ENCODE data around the gene SDF4. TPM values are rescaled to one million over a fixed set of nuclear protein-coding genes. Genes with fewer than 3 reads are reported as not detected.

Gene SDF4
- total and polyA plus RNA-seq, 2 experiments from 2014 or later = 45.0 to 62.6 TPM

- no peak overlapping the region for H3K4me2 ChIP-seq
- Mint-ChIP-seq H3K36me3 (ENCODE audit: low read depth) (peaks cover 53% of the 10 kb centered on the region), H3K27me3 (ENCODE audit: insufficient read depth, low read depth, poor library complexity) (peaks cover 8% of the 10 kb centered on the region), H3K27ac (no peak overlapping the region), H3K9me3 (no peaks in the 10 kb centered on the region), H3K4me3 (no peak overlapping the region), H3K4me1 (peaks cover 24% of the 10 kb centered on the region)
- DNase-seq (ENCODE audit: low spot score) = no peak
- no peaks in the 10 kb centered on the region for H3K27me3 ChIP-seq (ENCODE audit: insufficient read depth)
- peaks cover 2% of the 10 kb centered on the region for H4K20me1 ChIP-seq (replicated peaks; ENCODE audit: insufficient read depth)
- no peak overlapping the region for H2AFZ ChIP-seq
- TF ChIP-seq EZH2 (IDR thresholded peaks at IDR 0.05; ENCODE audit: low read depth, unreplicated experiment) (no peak), ZNF462 (CRISPR knock-in tag; IDR thresholded peaks at IDR 0.05) (no peak), JUNB (IDR thresholded peaks at IDR 0.05; ENCODE audit: unreplicated experiment) (no peak), CTCF (conservative IDR thresholded peaks at IDR 0.05; ENCODE audit: low read depth in 2 of 2) (no peak), CREB1 (CRISPR knock-in tag; IDR thresholded peaks at IDR 0.05; ENCODE audit: low read depth) (no peak), POLR2AphosphoS5 (IDR thresholded peaks at IDR 0.05; ENCODE audit: low read depth) (no peak), EZH2phosphoT487 (IDR thresholded peaks at IDR 0.05; ENCODE audit: unreplicated experiment) (no peak), STAT1 (IDR thresholded peaks at IDR 0.05; ENCODE audit: unreplicated experiment) (no peak), NANOG (IDR thresholded peaks at IDR 0.05; ENCODE audit: borderline replicate concordance) (no peak), ZNF331 (CRISPR knock-in tag; IDR thresholded peaks at IDR 0.05; ENCODE audit: low read depth) (no peak), ETS1 (IDR thresholded peaks at IDR 0.05) (no peak)
- TF ChIP-seq, protein P1, sequence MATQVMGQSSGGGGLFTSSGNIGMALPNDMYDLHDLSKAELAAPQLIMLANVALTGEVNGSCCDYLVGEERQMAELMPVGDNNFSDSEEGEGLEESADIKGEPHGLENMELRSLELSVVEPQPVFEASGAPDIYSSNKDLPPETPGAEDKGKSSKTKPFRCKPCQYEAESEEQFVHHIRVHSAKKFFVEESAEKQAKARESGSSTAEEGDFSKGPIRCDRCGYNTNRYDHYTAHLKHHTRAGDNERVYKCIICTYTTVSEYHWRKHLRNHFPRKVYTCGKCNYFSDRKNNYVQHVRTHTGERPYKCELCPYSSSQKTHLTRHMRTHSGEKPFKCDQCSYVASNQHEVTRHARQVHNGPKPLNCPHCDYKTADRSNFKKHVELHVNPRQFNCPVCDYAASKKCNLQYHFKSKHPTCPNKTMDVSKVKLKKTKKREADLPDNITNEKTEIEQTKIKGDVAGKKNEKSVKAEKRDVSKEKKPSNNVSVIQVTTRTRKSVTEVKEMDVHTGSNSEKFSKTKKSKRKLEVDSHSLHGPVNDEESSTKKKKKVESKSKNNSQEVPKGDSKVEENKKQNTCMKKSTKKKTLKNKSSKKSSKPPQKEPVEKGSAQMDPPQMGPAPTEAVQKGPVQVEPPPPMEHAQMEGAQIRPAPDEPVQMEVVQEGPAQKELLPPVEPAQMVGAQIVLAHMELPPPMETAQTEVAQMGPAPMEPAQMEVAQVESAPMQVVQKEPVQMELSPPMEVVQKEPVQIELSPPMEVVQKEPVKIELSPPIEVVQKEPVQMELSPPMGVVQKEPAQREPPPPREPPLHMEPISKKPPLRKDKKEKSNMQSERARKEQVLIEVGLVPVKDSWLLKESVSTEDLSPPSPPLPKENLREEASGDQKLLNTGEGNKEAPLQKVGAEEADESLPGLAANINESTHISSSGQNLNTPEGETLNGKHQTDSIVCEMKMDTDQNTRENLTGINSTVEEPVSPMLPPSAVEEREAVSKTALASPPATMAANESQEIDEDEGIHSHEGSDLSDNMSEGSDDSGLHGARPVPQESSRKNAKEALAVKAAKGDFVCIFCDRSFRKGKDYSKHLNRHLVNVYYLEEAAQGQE (IDR thresholded peaks at IDR 0.05; ENCODE audit: unreplicated experiment) = no peak
- H3K27ac ChIP-seq (ENCODE audit: low read depth) = no peak overlapping the region
- H3K4me1 ChIP-seq (ENCODE audit: insufficient read depth) = peaks cover 9% of the 10 kb centered on the region
- H3K4me3 ChIP-seq = no peak overlapping the region
- H3K36me3 ChIP-seq (ENCODE audit: insufficient read depth) = peaks cover 6% of the 10 kb centered on the region; the same call in 1 of the 2 replicates
- ATAC-seq = no peak
- peaks cover 13% of the 10 kb centered on the region; the same call in 1 of the 2 replicates for H3F3A ChIP-seq (replicated peaks; ENCODE audit: low read depth)
- H3K9me2 ChIP-seq (ENCODE audit: insufficient read depth) = no peaks in the 10 kb centered on the region
- peaks cover 2% of the 10 kb centered on the region; the same call in 1 of the 2 replicates for H3K79me2 ChIP-seq (replicated peaks; ENCODE audit: insufficient read depth)
These were observed 22.8 kb upstream of the SDF4 start for GRCh38 chr1:1254667-1254998.
